ENCODE results near the gene CHST3.
A peak's percentile ranks its signal among the peaks of the same experiment; 100 is the strongest.
"Not testable (repeated sequence)": the region's sequence is repeated elsewhere in the genome, so short reads cannot be mapped to it uniquely, and the experiment has no call there.

CHST3 gene, protein sequence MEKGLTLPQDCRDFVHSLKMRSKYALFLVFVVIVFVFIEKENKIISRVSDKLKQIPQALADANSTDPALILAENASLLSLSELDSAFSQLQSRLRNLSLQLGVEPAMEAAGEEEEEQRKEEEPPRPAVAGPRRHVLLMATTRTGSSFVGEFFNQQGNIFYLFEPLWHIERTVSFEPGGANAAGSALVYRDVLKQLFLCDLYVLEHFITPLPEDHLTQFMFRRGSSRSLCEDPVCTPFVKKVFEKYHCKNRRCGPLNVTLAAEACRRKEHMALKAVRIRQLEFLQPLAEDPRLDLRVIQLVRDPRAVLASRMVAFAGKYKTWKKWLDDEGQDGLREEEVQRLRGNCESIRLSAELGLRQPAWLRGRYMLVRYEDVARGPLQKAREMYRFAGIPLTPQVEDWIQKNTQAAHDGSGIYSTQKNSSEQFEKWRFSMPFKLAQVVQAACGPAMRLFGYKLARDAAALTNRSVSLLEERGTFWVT

DNA sequence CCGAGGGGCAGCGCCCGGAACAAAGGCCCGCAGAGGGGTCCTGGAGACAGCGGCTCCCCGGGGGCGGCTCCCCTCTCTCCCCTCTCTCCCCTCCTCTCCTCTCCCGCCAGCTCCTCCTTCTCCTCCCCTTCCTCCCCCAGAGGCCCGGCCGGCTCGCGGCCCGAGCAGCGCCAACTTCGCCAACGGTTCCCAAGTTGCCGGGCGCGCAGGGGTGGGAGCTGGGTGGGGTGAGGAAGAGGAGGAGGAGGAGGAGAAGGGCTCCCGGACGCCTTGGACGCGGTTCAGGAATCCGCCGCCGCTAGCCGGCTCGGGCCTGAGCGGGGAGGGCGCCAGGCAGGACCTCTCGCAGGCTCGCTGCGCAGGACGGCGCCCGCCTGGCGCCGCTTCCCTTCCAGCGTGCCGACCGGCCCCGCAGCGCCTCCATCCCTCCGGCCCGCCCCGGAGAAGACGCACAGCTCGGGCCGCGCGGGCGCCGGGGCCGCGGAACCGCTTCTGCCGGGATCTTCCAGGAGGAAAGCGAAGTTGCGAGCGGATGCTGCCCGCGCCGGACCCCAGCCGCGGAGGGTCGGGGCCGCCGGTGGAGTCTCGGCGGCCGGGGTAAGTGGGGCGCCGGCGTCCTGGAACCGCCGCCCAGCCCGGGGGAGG is at the start of gene CHST3:
Gene CHST3 (plus strand): TSS at position 298 of the 645 bp plus-strand sequence. CDS start 41,448 bp downstream, outside the sequence.
- H3K4me3 ChIP-seq (ENCODE audit: low read depth, low read length), result peak within 1 kb of the TSS; percentile 69

DNA sequence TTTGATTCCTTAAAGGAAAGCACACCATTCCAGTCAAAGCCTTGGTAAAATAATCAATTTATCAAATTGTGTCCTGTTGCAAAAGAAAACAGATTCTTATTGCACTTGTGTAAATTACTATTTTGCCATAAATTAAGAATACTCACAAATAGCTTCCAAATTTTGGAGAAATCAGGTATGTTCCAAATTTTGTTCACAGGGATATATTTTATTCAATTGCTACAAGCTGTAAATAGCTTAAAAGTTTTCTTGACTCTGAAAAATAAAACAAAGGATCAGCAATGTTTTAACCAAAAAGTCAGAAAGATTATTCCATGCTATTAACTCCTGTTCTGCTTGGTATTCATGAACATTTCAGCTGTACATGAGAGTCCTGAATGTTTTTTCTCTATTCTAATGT is 47.4 kb upstream of the CHST3 start:
- H3K4me3 ChIP-seq (ENCODE audit: low read depth, low read length), result no peak overlapping the region

DNA sequence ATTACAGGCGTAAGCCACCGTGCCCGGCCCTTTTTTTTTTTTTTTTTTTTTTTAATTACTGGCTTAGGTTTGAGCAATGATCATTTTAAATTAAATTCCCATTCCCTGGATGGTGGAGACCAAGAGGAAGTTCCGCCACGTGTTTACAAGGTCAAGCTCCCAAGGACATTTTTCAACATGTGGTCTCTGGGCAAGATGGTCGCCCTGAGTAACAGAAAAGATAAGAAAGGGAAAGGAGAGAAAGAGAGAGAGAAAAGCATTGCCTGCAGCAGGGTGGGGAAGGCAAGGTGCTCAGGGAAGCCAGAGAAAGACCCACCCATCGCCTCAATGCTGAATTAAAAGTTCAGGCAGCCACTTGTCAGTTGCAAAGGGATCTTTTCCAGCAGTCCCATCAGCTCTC is 45.2 kb upstream of the CHST3 start:
- H3K4me3 ChIP-seq (ENCODE audit: low read depth, low read length), result no peak overlapping the region

DNA sequence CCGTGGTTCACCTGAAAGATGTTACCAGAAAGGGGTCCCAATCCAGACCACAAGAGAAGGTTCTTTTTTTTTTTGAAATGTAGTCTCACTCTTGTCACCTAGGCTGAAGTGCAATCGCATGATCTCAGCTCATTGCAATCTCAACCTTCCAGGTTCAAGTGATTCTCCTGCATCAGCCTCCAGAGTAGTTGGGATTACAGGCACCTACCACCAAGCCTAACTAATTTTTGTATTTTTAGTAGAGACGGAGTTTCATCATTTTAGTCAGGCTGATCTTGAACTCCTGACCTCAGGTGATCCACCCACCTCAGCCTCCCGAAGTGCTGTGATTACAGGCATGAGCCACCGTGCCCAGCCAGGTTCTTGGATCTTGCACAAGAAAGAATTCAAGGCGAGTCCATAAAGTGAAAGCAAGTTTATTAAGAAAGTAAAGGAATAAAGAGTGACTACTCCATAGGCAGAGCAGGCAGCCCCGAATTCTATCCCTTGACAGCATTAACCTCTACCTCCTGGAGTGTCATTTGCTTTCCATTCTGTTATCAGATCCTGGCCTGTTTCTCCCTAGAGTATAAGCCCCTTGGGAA is 44.1 kb upstream of the CHST3 start:
- H3K4me3 ChIP-seq (ENCODE audit: low read depth, low read length), result not testable (repeated sequence)

DNA sequence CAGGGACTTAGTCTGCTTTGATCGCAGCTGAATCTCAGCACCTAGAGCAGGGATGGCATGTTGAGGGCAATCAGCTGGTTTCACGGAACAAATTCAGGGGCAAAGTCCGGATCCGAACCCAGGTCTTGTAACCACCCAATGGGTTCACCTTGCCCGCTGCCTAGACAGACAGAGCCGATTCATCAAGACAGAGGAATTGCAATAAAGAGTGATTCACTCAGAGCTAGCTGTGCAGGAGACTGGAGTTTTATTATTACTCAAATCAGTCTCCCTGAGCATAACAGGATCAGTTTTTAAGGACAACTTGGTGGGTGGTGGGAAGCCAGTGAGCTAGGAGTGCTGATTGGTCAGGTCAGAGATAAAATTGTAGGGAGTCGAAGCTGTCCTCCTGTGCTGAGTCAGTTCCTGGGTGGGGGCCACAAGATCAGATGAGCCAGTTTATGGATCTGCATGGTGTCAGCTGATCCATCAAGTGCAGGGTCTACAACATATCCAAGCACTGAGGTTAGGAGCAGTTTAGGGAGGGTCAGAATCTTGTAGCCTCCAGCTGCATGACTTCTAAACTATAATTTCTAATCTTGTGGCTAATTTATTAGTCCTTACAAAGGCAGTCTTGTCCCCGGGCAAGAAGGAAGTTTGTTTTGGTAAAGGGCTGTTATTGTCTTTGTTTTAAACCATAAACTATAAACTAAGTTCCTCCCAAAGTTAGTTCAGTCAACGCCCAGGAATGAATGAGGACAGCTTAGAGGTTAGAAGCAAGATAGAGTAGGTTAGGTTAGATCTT is 43.5 kb upstream of the CHST3 start:
- H3K4me3 ChIP-seq (ENCODE audit: low read depth, low read length), result no peak overlapping the region

DNA sequence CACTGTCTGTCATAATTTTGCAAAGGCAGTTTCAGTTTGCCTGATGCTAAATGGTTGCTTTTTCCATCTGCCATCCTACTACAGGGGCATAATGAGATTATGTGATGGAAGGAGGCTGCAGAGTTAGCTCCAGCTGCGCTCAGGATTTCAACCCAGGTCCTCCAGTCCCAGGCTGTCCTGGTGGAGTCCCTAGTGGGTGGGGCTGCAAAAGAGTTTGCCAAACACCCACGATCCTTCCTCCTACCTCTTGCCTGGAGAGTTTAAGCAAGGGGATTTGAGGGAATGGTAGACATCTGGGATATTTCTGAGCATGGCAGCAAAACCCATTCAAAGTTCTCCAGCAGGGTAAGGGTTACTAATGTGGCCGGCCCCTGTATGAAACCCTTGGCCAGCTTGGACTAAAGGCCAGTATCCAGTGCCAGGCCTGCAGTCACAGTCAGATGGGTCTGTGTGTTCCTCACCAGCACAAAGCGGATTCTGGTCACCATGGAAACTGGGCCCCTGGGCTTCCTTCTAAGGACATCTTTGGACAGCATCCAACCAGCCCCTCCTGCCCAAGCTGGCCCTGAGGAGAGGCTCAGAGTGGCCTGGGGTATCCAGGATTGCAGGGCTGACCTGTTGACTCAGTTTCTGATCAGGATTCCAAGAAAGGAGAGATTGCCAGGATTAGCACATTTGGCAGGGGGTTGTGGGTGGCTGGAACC is 42.7 kb upstream of the CHST3 start:
- no peak overlapping the region for H3K4me3 ChIP-seq (ENCODE audit: low read depth, low read length)

DNA sequence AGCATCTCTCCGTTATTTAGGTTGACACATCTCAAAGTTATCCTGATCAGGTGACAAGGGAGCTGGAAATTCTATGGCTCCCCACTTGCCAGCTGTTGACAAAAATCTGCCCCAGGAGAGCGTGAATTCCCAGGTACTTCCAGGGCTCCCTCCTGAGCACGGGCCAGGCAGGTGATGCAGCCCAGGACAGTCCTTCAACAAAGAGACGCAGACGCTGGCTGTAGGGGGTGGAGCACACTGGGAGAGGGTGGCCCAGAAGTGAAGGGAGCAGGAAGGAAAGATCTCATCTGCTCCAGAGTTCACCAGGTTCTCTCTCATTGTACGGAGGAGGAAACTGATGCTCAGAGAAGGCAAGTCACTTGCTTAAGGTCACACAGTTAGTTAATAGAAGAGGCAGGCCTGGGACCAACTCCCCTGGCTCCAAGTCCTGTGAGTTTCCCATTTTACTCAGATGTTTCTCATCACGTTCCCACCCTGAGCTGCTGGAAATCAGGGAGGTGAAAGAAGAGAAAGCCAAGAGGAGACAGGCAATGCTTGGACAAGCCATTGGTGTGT is 41.0 kb upstream of the CHST3 start:
- no peak overlapping the region for H3K4me3 ChIP-seq (ENCODE audit: low read depth, low read length)

DNA sequence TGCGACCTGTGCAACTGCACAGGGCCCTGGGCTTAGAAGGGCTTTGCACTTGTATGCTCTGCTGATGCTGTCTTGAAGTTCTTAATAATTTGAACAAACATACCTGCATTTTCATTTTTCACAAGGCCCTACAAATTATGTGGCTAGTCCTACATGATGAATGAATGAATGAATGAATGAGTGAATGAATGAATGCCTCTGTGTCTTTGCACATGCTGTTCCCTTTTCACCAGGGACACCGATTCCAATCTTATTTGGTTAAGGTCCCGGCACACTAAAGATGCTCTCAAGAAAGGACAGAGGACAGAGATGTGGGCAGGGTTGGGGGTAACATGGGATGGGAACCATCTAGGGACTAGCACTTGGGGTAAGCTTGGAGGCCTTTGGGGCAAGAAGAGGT is 39.4 kb upstream of the CHST3 start:
- no peak overlapping the region for H3K4me3 ChIP-seq (ENCODE audit: low read depth, low read length)

DNA sequence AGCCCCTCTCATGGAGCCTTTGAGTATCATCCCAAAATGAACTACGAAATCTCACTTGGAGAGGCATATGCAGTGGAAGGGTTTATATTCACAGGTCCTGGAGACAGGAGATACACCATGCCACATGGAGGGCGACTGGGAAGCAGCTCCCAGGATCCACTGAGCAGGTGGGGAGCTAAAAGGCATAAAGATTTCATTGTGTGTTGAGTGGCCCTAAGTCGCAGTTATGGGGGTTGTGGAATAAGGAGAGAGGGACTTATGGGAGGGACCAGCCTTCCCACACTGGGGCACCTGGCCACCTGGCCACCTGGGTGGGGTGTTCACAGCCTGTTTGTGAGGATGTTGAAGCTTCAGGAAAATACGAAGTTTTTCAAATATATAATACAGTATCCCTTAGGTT is 37.0 kb upstream of the CHST3 start:
- H3K4me3 ChIP-seq (ENCODE audit: low read depth, low read length), result no peak overlapping the region

DNA sequence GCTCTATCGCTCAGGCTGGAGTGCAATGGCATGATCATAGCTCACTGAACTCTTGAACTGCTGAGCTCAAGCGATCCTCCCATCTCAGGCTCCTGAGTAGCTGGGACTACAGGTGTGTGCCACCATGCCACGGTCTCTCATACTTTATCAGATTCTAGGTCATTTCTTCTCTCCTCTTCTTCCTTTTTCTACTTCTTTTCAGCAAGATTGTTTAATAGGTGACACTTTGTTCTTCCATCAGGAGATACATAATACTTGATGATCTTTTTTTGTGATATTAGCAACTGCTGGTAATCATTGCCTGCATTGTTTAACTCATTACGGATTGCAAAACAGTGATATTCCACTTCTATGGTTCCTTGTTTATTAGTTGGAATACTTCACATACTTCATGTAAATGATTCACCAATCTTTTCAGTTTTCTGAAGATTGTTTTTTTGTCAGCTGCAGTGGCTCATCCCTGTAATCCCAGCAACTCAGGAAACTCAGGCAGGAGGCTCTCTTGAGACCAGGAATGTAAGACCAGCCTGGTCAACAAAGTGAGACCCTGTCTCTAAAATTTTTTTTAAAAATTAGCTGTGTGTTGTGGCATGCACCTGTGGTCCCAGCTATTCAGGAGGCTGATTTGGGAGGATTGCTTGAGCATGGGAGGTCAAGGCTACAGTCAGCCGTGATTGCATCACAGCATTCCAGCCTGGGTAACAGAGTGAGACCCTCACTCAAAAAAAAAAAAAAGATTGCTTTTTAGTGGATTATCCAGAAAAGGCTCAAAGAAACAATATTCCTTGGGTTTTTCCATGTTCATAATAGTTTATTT is 36.2 kb upstream of the CHST3 start:
- no peak overlapping the region for H3K4me3 ChIP-seq (ENCODE audit: low read depth, low read length)

DNA sequence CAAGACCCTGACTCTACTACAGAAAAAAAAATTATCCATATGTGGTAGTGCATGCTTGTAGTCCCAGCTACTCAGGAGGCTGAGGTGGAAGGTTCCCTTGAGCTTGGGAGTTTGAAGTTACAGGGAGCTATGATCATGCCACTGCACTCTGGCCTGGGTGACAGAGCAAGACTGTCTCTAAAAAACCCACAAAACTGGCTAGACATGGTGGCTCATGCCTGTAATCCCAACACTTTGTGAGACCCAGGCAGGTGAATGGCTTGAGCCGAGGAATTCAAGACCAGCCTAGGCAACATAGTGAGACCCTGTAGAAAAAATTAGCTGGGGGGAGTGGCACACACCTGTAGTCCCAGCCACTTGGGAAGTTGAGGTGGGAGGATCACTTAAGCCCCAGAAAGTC is 32.9 kb upstream of the CHST3 start:
- no peak overlapping the region for H3K4me3 ChIP-seq (ENCODE audit: low read depth, low read length)

DNA sequence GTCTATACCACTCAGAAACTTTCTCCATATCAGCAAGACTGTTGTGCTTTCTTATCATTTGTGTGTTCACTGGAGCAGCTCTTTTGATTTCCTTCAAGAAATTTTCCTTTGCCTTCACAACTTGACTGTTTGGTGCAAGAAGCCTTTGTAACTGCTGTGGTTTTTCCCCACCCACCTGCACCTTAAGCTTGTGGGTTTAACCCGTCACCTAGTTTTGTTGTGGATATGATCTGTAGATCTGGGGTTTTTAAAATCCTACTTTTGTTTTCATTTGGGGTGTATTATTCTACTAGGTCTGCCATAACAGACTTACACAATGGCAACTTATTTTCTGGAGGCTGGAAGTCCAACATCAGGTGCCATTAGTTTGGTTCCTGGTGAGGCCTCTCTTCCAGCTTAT is 30.5 kb upstream of the CHST3 start:
- no peak overlapping the region for H3K4me3 ChIP-seq (ENCODE audit: low read depth, low read length)

DNA sequence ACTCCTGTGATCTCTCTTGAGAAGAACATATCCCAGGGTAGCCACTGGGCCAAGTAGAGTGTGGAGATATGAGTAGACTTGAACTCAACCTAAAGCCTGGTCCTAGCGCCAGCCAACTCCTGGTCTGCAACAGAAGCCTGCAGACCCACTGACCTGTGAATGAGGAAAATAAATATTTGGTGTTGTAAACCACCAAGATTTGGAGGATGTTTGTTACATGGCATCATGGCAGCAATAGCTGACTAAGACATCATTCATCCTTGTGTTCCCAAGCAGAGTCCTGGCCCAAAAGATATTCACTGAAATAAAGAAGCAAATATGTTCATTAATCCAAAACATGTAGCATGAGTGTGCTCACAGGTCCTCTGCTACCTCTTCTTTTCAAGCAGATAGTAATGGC is 26.0 kb upstream of the CHST3 start:
- H3K4me3 ChIP-seq (ENCODE audit: low read depth, low read length), result no peak overlapping the region

DNA sequence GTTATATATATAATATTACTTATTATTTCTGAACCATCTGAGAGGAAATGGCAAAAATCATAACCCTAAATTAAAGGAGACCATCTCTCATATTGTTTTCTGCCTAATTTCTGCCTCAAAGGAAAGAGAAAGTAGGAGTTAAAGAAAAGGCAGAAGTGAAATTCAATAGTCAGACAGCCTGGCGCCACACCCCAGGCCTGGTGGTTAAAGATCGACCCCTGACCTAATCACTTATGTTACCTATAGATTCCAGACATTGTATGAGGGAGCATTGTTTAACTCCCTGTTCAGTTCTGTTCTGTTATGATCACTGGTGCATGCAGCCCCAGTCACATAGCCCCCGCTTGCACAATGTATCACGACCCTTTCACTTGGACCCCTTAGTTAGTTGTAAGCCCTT is 24.9 kb upstream of the CHST3 start:
- H3K4me3 ChIP-seq (ENCODE audit: low read depth, low read length), result no peak overlapping the region

DNA sequence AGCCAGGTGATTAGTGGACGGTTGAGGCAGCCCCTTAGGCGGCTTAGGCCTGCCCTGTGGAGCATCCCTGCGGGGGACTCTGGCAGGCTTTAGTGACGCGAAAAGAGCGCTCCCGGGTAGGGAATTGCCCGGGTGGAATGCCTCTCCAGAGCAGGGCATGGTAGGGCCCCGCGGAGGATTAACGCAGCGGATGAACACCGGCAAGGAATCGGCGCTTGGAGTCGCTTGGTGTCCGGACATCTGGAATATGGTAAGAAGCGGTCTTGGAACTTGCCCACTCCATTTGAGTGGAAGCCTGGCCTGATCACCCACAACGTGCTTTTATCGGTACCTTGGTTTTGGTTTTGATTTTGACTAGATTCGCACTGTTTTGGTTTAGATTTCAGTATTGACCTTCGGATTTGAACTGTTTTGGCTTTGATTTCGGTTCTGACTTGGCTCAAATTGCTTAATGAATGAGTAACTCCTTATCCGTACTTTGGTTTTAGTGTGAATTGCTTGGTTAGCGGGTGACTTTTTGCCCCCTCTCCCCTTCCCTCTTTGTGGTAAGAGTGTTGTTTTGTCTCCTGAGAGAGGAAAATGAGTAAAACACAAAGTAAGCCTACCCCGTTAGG is 24.2 kb upstream of the CHST3 start:
- no peak overlapping the region for H3K4me3 ChIP-seq (ENCODE audit: low read depth, low read length)

DNA sequence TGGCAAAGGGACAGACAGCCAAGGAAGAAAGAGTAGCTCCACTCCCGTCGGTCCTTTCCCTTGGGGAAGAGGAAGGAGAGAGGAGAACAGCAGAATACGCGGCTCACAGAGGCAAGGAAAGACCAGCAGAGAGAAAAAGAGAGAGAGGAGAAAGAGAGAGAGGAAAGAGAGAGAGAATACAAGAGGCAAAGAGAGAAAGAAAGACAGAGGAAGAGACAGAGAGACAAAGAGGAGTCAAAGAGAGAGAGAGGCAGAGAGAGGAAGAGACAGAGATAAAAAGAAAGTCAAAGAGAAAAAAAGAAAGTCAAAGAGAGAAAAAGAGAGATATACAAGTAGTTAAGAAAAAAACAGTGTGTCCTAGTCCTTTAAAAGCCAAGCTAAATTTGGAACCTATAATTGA is 23.4 kb upstream of the CHST3 start:
- H3K4me3 ChIP-seq (ENCODE audit: low read depth, low read length), result no peak overlapping the region

DNA sequence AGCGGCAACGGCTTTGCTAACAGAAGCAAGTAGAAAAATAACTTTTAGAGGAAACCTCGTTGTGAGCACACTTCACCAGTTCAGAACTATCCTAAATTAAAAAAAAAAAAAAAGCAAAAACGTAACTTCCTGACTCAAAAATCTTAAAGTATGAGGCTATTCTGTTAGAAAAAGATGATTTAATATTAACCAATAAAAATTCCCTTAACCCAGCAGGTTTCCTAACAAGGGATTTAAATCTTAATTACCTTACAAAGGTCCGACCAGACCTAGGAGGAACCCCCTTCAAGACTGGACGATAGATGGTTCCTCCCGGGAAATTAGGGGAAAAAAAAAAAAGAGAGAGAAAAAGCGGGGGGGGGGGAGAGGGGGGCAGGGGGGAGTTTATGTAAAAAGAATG is 22.9 kb upstream of the CHST3 start:
- H3K4me3 ChIP-seq (ENCODE audit: low read depth, low read length), result no peak overlapping the region

DNA sequence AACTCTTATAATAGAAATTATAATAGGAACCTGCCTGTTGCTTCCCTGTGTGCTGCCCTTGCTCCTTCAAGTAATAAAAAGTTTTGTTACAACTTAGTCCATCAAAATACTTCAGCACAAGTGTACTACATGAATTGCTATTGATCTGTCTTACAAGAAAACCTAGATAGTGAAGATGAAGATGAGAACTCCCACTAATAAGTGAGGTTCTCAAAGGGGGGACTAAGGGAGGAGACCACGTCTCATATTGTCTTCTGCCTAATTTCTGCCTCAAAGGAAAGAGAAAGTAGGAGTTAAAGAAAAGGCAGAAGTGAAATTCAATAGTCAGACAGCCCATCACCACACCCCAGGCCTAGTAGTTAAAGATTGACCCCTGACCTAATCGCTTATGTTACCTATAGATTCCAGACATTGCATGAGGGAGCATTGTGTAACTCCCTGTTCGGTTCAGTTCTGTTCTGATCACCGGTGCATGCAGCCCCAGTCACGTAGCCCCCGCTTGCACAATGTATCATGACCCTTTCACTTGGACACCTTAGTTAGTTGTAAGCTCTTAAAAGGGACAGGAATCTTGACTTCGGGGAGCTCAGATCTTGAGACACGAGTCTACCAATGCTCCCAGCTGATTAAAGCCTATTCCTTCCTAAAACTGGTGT is 18.2 kb upstream of the CHST3 start:
- H3K4me3 ChIP-seq (ENCODE audit: low read depth, low read length), result no peak overlapping the region

DNA sequence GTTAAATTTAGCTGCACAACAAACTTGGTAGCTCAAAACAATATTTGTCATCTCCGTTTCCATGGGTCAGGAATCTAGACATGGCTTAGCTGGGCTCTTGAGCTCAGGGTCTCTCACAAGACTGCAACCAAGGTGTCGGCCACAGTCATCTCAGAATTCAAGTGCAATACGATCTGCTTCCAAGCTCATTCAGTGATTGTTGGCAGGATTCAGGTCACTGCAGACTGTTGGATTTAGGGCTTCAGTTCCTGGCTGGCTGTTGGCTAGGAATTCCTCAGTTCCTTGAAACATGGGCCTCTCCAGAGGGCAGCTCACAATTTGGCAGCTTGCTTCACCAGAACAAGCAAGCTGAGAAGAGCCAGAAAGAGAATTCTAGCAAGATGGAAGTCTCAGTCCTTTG is 17.5 kb upstream of the CHST3 start:
- no peak overlapping the region for H3K4me3 ChIP-seq (ENCODE audit: low read depth, low read length)

Data from iPS-11a (cell line).